ENCODE measurements around the gene NPDC1.

Gene NPDC1

GRCh38 chr9:137017791-137018497, 28.0 kb downstream of the NPDC1 start:
- no peaks in the 10 kb centered on the region for H3K27me3 ChIP-seq (ENCODE audit: insufficient read depth, low read length)
- H3K36me3 ChIP-seq (ENCODE audit: insufficient read depth, low read length) = peaks cover 32% of the 10 kb centered on the region
- peaks cover 2% of the 10 kb centered on the region for H3K9me3 ChIP-seq (ENCODE audit: low read length)
- H3K4me3 ChIP-seq (ENCODE audit: low read length) = no peak overlapping the region
- no peaks in the 10 kb centered on the region for H3K4me1 ChIP-seq (ENCODE audit: insufficient read depth, low read length)
- no peak overlapping the region for H2AFZ ChIP-seq (ENCODE audit: low read depth, low read length)

- peaks cover 2% of the 10 kb centered on the region for H3K9me3 ChIP-seq (ENCODE audit: low read length)
- no peak overlapping the region for H3K4me3 ChIP-seq (ENCODE audit: low read length)
- no peaks in the 10 kb centered on the region for H3K4me1 ChIP-seq (ENCODE audit: insufficient read depth, low read length)
- no peak overlapping the region for H2AFZ ChIP-seq (ENCODE audit: low read depth, low read length)
- H3K36me3 ChIP-seq (ENCODE audit: insufficient read depth, low read length) = peaks cover 38% of the 10 kb centered on the region
- no peaks in the 10 kb centered on the region for H3K27me3 ChIP-seq (ENCODE audit: insufficient read depth, low read length)
Observed at GRCh38 chr9:137017071-137017470, 28.9 kb downstream of the NPDC1 start.

- H3K9me3 ChIP-seq (ENCODE audit: low read length) = peaks cover 2% of the 10 kb centered on the region
- H3K27me3 ChIP-seq (ENCODE audit: insufficient read depth, low read length) = no peaks in the 10 kb centered on the region
- H3K4me3 ChIP-seq (ENCODE audit: low read length) = no peak overlapping the region
- H3K4me1 ChIP-seq (ENCODE audit: insufficient read depth, low read length) = no peaks in the 10 kb centered on the region
- H2AFZ ChIP-seq (ENCODE audit: low read depth, low read length) = no peak overlapping the region
- peaks cover 42% of the 10 kb centered on the region for H3K36me3 ChIP-seq (ENCODE audit: insufficient read depth, low read length)
Observed at GRCh38 chr9:137016436-137016835, 29.5 kb downstream of the NPDC1 start.

GRCh38 chr9:137015976-137016375, 30.0 kb downstream of the NPDC1 start:
- peaks cover 42% of the 10 kb centered on the region for H3K36me3 ChIP-seq (ENCODE audit: insufficient read depth, low read length)
- H3K27me3 ChIP-seq (ENCODE audit: insufficient read depth, low read length) = no peaks in the 10 kb centered on the region
- peaks cover 2% of the 10 kb centered on the region for H3K9me3 ChIP-seq (ENCODE audit: low read length)
- no peak overlapping the region for H2AFZ ChIP-seq (ENCODE audit: low read depth, low read length)
- no peaks in the 10 kb centered on the region for H3K4me1 ChIP-seq (ENCODE audit: insufficient read depth, low read length)
- H3K4me3 ChIP-seq (ENCODE audit: low read length) = no peak overlapping the region

GRCh38 chr9:137015540-137015930, 30.4 kb downstream of the NPDC1 start:
- Histone ChIP-seq H3K36me3 (ENCODE audit: insufficient read depth, low read length) (peaks cover 42% of the 10 kb centered on the region), H2AFZ (ENCODE audit: low read depth, low read length) (no peak overlapping the region), H3K4me1 (ENCODE audit: insufficient read depth, low read length) (no peaks in the 10 kb centered on the region), H3K27me3 (ENCODE audit: insufficient read depth, low read length) (no peaks in the 10 kb centered on the region), H3K4me3 (ENCODE audit: low read length) (no peak overlapping the region), H3K9me3 (ENCODE audit: low read length) (peaks cover 2% of the 10 kb centered on the region)

- no peak overlapping the region for H3K4me3 ChIP-seq (ENCODE audit: low read length)
- H2AFZ ChIP-seq (ENCODE audit: low read depth, low read length) = no peak overlapping the region
- H3K4me1 ChIP-seq (ENCODE audit: insufficient read depth, low read length) = no peaks in the 10 kb centered on the region
- H3K27me3 ChIP-seq (ENCODE audit: insufficient read depth, low read length) = no peaks in the 10 kb centered on the region
- H3K9me3 ChIP-seq (ENCODE audit: low read length) = peaks cover 2% of the 10 kb centered on the region
- H3K36me3 ChIP-seq (ENCODE audit: insufficient read depth, low read length) = peaks cover 42% of the 10 kb centered on the region
Observed at GRCh38 chr9:137014776-137015539, 31.0 kb downstream of the NPDC1 start.

GRCh38 chr9:137014166-137014565, 31.8 kb downstream of the NPDC1 start:
- Histone ChIP-seq H3K4me1 (ENCODE audit: insufficient read depth, low read length) (no peaks in the 10 kb centered on the region), H3K27me3 (ENCODE audit: insufficient read depth, low read length) (no peaks in the 10 kb centered on the region), H3K36me3 (ENCODE audit: insufficient read depth, low read length) (peaks cover 44% of the 10 kb centered on the region), H2AFZ (ENCODE audit: low read depth, low read length) (no peak overlapping the region), H3K9me3 (ENCODE audit: low read length) (peaks cover 2% of the 10 kb centered on the region), H3K4me3 (ENCODE audit: low read length) (no peak overlapping the region)

- H3K4me3 ChIP-seq (ENCODE audit: low read length) = no peak overlapping the region
- H3K9me3 ChIP-seq (ENCODE audit: low read length) = peaks cover 2% of the 10 kb centered on the region
- no peak overlapping the region for H2AFZ ChIP-seq (ENCODE audit: low read depth, low read length)
- H3K36me3 ChIP-seq (ENCODE audit: insufficient read depth, low read length) = peaks cover 44% of the 10 kb centered on the region
- H3K4me1 ChIP-seq (ENCODE audit: insufficient read depth, low read length) = no peaks in the 10 kb centered on the region
- no peaks in the 10 kb centered on the region for H3K27me3 ChIP-seq (ENCODE audit: insufficient read depth, low read length)
Observed at GRCh38 chr9:137013571-137013940, 32.4 kb downstream of the NPDC1 start.

GRCh38 chr9:137012694-137013570, 33.0 kb downstream of the NPDC1 start:
- Histone ChIP-seq H3K27me3 (ENCODE audit: insufficient read depth, low read length) (no peaks in the 10 kb centered on the region), H2AFZ (ENCODE audit: low read depth, low read length) (no peak overlapping the region), H3K36me3 (ENCODE audit: insufficient read depth, low read length) (peaks cover 44% of the 10 kb centered on the region), H3K4me3 (ENCODE audit: low read length) (no peak overlapping the region), H3K9me3 (ENCODE audit: low read length) (peaks cover 2% of the 10 kb centered on the region), H3K4me1 (ENCODE audit: insufficient read depth, low read length) (no peaks in the 10 kb centered on the region)

- no peak overlapping the region for H3K4me3 ChIP-seq (ENCODE audit: low read length)
- no peak overlapping the region for H2AFZ ChIP-seq (ENCODE audit: low read depth, low read length)
- H3K27me3 ChIP-seq (ENCODE audit: insufficient read depth, low read length) = no peaks in the 10 kb centered on the region
- H3K9me3 ChIP-seq (ENCODE audit: low read length) = no peaks in the 10 kb centered on the region
- H3K36me3 ChIP-seq (ENCODE audit: insufficient read depth, low read length) = peaks cover 44% of the 10 kb centered on the region
- no peaks in the 10 kb centered on the region for H3K4me1 ChIP-seq (ENCODE audit: insufficient read depth, low read length)
Observed at GRCh38 chr9:137011907-137012675, 33.9 kb downstream of the NPDC1 start.

GRCh38 chr9:137011156-137011555, 34.8 kb downstream of the NPDC1 start:
- Histone ChIP-seq H2AFZ (ENCODE audit: low read depth, low read length) (no peak overlapping the region), H3K4me1 (ENCODE audit: insufficient read depth, low read length) (no peaks in the 10 kb centered on the region), H3K36me3 (ENCODE audit: insufficient read depth, low read length) (peaks cover 37% of the 10 kb centered on the region), H3K9me3 (ENCODE audit: low read length) (no peaks in the 10 kb centered on the region), H3K4me3 (ENCODE audit: low read length) (no peak overlapping the region), H3K27me3 (ENCODE audit: insufficient read depth, low read length) (no peaks in the 10 kb centered on the region)

GRCh38 chr9:137009938-137010732, 35.8 kb downstream of the NPDC1 start:
- Histone ChIP-seq H2AFZ (ENCODE audit: low read depth, low read length) (no peak overlapping the region), H3K9me3 (ENCODE audit: low read length) (no peaks in the 10 kb centered on the region), H3K36me3 (ENCODE audit: insufficient read depth, low read length) (peaks cover 29% of the 10 kb centered on the region), H3K27me3 (ENCODE audit: insufficient read depth, low read length) (no peaks in the 10 kb centered on the region), H3K4me1 (ENCODE audit: insufficient read depth, low read length) (no peaks in the 10 kb centered on the region), H3K4me3 (ENCODE audit: low read length) (no peak overlapping the region)

Measured in neuron (in vitro differentiated cells).